Measurements from ENCODE around the gene TACC3.

DNA sequence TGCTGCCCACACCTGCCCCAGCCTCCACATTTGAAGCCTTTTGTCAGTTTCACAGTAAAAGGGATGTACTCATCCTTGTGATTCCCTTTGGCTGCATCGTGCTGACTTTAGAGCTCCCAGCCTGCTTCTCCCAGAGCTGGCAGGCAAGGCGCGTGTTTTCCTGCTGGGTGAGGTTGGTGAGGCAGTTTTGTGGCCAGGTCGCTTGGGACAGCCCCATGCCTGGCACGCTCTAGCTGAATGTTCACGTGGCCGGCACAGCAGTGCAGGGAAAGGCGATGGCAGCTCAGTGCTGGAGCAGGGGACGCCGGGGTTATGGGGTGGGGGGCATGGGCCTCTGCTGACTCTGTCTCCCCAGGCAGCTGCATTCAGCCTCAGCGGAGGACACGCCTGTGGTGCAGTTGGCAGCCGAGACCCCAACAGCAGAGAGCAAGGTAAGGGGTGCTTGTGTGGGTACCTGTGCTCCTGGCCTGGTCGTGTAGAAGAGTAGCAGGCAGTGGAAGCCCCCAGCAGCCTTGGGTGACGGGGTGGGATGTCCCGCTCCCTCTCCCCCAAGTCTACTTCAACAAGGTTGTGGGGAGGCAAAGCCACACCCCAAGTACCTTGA is 9.3 kb downstream of the TACC3 start:
- TF ChIP-seq, protein P1, sequence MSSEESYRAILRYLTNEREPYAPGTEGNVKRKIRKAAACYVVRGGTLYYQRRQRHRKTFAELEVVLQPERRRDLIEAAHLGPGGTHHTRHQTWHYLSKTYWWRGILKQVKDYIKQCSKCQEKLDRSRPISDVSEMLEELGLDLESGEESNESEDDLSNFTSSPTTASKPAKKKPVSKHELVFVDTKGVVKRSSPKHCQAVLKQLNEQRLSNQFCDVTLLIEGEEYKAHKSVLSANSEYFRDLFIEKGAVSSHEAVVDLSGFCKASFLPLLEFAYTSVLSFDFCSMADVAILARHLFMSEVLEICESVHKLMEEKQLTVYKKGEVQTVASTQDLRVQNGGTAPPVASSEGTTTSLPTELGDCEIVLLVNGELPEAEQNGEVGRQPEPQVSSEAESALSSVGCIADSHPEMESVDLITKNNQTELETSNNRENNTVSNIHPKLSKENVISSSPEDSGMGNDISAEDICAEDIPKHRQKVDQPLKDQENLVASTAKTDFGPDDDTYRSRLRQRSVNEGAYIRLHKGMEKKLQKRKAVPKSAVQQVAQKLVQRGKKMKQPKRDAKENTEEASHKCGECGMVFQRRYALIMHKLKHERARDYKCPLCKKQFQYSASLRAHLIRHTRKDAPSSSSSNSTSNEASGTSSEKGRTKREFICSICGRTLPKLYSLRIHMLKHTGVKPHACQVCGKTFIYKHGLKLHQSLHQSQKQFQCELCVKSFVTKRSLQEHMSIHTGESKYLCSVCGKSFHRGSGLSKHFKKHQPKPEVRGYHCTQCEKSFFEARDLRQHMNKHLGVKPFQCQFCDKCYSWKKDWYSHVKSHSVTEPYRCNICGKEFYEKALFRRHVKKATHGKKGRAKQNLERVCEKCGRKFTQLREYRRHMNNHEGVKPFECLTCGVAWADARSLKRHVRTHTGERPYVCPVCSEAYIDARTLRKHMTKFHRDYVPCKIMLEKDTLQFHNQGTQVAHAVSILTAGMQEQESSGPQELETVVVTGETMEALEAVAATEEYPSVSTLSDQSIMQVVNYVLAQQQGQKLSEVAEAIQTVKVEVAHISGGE (tag by site-specific recombination; conservative IDR thresholded peaks at IDR 0.05; ENCODE audit: low read depth): no peak
- no peak for TF ChIP-seq ZNF274 (IDR thresholded peaks at IDR 0.05; ENCODE audit: low read length)
- no peak for TF ChIP-seq ZNF274 (tag by site-specific recombination; IDR thresholded peaks at IDR 0.05; ENCODE audit: borderline replicate concordance)
- TF ChIP-seq, protein P2, sequence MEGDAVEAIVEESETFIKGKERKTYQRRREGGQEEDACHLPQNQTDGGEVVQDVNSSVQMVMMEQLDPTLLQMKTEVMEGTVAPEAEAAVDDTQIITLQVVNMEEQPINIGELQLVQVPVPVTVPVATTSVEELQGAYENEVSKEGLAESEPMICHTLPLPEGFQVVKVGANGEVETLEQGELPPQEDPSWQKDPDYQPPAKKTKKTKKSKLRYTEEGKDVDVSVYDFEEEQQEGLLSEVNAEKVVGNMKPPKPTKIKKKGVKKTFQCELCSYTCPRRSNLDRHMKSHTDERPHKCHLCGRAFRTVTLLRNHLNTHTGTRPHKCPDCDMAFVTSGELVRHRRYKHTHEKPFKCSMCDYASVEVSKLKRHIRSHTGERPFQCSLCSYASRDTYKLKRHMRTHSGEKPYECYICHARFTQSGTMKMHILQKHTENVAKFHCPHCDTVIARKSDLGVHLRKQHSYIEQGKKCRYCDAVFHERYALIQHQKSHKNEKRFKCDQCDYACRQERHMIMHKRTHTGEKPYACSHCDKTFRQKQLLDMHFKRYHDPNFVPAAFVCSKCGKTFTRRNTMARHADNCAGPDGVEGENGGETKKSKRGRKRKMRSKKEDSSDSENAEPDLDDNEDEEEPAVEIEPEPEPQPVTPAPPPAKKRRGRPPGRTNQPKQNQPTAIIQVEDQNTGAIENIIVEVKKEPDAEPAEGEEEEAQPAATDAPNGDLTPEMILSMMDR (tag by site-specific recombination; IDR thresholded peaks at IDR 0.05): no peak
- TF ChIP-seq ZNF785 (tag by site-specific recombination; IDR thresholded peaks at IDR 0.05): no peak
- no peak for TF ChIP-seq ZNF121 (tag by site-specific recombination; IDR thresholded peaks at IDR 0.05)
- no peak for TF ChIP-seq ZNF391 (tag by site-specific recombination; IDR thresholded peaks at IDR 0.05; ENCODE audit: borderline replicate concordance, low read depth)
- TF ChIP-seq ZNF366 (tag by site-specific recombination; conservative IDR thresholded peaks at IDR 0.05): no peak

Data from HEK293 (cell line).